PC-3 (cell line): ENCODE data around the gene NACC1.

ENCODE experiments used
- EZH2phosphoT487 ChIP-seq: fragments of 300-600 bp; sonication (generic); IDR thresholded peaks from 2 replicates; pipeline ENCODE4 v1.6.1; 2018; ENCODE audit warnings: mild to moderate bottlenecking, antibody characterized with exemption, low read length, borderline replicate concordance
- TF ChIP-seq, protein P1 (sequence below): fragments of 300-600 bp; sonication (generic); conservative IDR thresholded peaks from 2 replicates; pipeline ENCODE4 v1.5.1; 2017; ENCODE audit warnings: antibody characterized with exemption, low read depth, mild to moderate bottlenecking, low read length

DNA sequence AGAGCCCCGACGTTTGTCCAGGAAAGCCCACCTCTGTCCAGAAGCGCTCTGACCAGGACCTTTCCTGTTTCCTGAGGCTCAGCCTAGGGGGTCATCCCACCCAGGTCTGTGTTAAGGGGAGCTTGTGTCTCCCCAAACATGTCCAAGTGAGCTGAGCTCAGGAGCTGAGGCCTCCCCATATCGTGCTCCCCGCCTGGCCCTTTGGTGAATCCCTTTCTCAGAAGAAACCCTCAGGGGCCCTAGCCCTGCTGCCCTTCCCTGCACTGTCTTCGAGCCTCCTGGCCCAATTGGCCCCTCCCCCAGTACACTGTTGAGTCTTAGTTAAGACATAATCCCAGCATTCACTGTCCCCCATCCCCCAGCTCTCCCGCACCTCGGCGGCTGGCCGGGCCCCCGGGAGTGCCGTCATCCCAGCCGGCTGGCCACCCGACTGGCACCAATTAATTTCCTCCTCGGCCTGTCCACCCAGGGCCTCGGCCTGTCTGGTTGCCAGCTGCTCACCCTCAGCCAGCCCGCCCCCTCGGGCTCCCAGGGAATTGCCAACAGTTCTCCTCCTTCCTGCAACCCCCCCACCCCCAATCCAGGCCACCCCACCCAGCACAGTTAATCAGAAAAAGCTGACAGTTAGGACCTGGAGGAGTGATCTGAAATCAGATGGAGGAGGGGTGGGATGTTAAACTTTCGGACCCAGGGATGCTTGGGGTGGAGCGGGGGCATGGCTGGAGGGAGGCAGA lies 45.7 kb downstream of the NACC1 start:
- TF ChIP-seq, protein P1, sequence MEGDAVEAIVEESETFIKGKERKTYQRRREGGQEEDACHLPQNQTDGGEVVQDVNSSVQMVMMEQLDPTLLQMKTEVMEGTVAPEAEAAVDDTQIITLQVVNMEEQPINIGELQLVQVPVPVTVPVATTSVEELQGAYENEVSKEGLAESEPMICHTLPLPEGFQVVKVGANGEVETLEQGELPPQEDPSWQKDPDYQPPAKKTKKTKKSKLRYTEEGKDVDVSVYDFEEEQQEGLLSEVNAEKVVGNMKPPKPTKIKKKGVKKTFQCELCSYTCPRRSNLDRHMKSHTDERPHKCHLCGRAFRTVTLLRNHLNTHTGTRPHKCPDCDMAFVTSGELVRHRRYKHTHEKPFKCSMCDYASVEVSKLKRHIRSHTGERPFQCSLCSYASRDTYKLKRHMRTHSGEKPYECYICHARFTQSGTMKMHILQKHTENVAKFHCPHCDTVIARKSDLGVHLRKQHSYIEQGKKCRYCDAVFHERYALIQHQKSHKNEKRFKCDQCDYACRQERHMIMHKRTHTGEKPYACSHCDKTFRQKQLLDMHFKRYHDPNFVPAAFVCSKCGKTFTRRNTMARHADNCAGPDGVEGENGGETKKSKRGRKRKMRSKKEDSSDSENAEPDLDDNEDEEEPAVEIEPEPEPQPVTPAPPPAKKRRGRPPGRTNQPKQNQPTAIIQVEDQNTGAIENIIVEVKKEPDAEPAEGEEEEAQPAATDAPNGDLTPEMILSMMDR = no peak
- no peak for TF ChIP-seq EZH2phosphoT487
